GM06990 (cell line): ENCODE measurements around the gene HAPLN1.

Source experiments
- DNase-seq: peaks from one replicate; pipeline ENCODE4 v3.0.0-alpha.2; 2011; ENCODE audit not compliant: insufficient read length; ENCODE audit errors: extremely low read depth
- H3K27me3 ChIP-seq: replicated peaks from 2 replicates; pipeline ENCODE4 v1.6.0; 2011; ENCODE audit warnings: low read length; ENCODE audit not compliant: control insufficient read depth, insufficient read depth
- H3K36me3 ChIP-seq: 2 replicates; pipeline ENCODE4 v1.5.1; 2011; ENCODE audit warnings: low read length; ENCODE audit not compliant: control insufficient read depth, insufficient read depth
- H3K4me3 ChIP-seq: replicated peaks from 2 replicates; pipeline ENCODE4 v1.5.1; 2011; ENCODE audit warnings: low read depth, mild to moderate bottlenecking, control low read depth, low read length
- CTCF ChIP-seq: IDR thresholded peaks from 2 replicates; pipeline ENCODE4 v1.5.1; 2011; ENCODE audit warnings: low read length, control low read depth, mild to moderate bottlenecking, inconsistent platforms; ENCODE audit not compliant: insufficient read depth, poor library complexity, severe bottlenecking

HAPLN1 gene

GRCh38 chr5:83654427-83654994, 66.1 kb downstream of the HAPLN1 start:
- Histone ChIP-seq H3K36me3 (no peaks in the 10 kb centered on the region), H3K4me3 (no peak overlapping the region), H3K27me3 (no peaks in the 10 kb centered on the region)
- no peak for TF ChIP-seq CTCF
- peak; percentile 9 for DNase-seq

- Histone ChIP-seq H3K27me3 (no peaks in the 10 kb centered on the region), H3K4me3 (no peak overlapping the region), H3K36me3 (no peaks in the 10 kb centered on the region)
- peak; percentile 28 for DNase-seq
- TF ChIP-seq CTCF, result no peak
Measured at GRCh38 chr5:83653669-83654068, 67.0 kb downstream of the HAPLN1 start.

GRCh38 chr5:83645936-83646335, 74.7 kb downstream of the HAPLN1 start:
- no peak for DNase-seq
- no peak overlapping the region for H3K4me3 ChIP-seq
- no peak for TF ChIP-seq CTCF

GRCh38 chr5:83644301-83644700, 76.4 kb downstream of the HAPLN1 start:
- Histone ChIP-seq H3K4me3 (no peak overlapping the region), H3K27me3 (no peaks in the 10 kb centered on the region), H3K36me3 (no peaks in the 10 kb centered on the region)
- DNase-seq, result no peak
- TF ChIP-seq CTCF, result no peak

More at GRCh38 chr5:83645936-83646335, 74.7 kb downstream of the HAPLN1 start:
- H3K27me3 ChIP-seq, result no peaks in the 10 kb centered on the region
- no peaks in the 10 kb centered on the region for H3K36me3 ChIP-seq

GRCh38 chr5:83641946-83642345, 78.7 kb downstream of the HAPLN1 start:
- no peak for TF ChIP-seq CTCF
- no peak for DNase-seq
- Histone ChIP-seq H3K27me3 (no peaks in the 10 kb centered on the region), H3K4me3 (no peak overlapping the region), H3K36me3 (no peaks in the 10 kb centered on the region)

- DNase-seq, result no peak
- no peaks in the 10 kb centered on the region for H3K27me3 ChIP-seq
- no peak overlapping the region for H3K4me3 ChIP-seq
- TF ChIP-seq CTCF, result no peak
- H3K36me3 ChIP-seq, result no peaks in the 10 kb centered on the region
Measured at GRCh38 chr5:83639911-83640310, 80.7 kb downstream of the HAPLN1 start.
